HG03354 (cell line): ENCODE results near the gene KATNB1.
"Not testable (repeated sequence)": the region's sequence is repeated elsewhere in the genome, so short reads cannot be mapped to it uniquely, and the experiment has no call there.

Experiments used
- ATAC-seq: cut with Tn5 transposase; IDR thresholded peaks from one replicate; pipeline ENCODE4 v1.9.1; 2021; ENCODE audit warnings: mild to moderate bottlenecking; ENCODE audit not compliant: unreplicated experiment, poor library complexity, severe bottlenecking

KATNB1 gene

GRCh38 chr16:57699899-57700298, 35.7 kb upstream of the KATNB1 start:
- no peak for ATAC-seq

GRCh38 chr16:57700781-57701551, 34.6 kb upstream of the KATNB1 start:
- no peak for ATAC-seq

GRCh38 chr16:57701759-57702371, 33.7 kb upstream of the KATNB1 start:
- ATAC-seq = no peak

- ATAC-seq = no peak
Measured at GRCh38 chr16:57703416-57704010, 32.1 kb upstream of the KATNB1 start.

GRCh38 chr16:57704011-57704904, 31.3 kb upstream of the KATNB1 start:
- ATAC-seq = no peak

- no peak for ATAC-seq
Measured at GRCh38 chr16:57704905-57705852, 30.4 kb upstream of the KATNB1 start.

GRCh38 chr16:57706717-57707116, 28.9 kb upstream of the KATNB1 start:
- ATAC-seq = no peak

GRCh38 chr16:57707331-57707730, 28.2 kb upstream of the KATNB1 start:
- ATAC-seq = no peak

GRCh38 chr16:57708168-57708567, 27.4 kb upstream of the KATNB1 start:
- no peak for ATAC-seq

GRCh38 chr16:57709663-57710062, 25.9 kb upstream of the KATNB1 start:
- ATAC-seq = no peak

- ATAC-seq = no peak
Measured at GRCh38 chr16:57711346-57711745, 24.2 kb upstream of the KATNB1 start.

- ATAC-seq = no peak
Measured at GRCh38 chr16:57711993-57712392, 23.6 kb upstream of the KATNB1 start.

- not testable (repeated sequence) for ATAC-seq
Measured at GRCh38 chr16:57712569-57712968, 23.0 kb upstream of the KATNB1 start.

- ATAC-seq = no peak
Measured at GRCh38 chr16:57713596-57713995, 22.0 kb upstream of the KATNB1 start.

- ATAC-seq = no peak
Measured at GRCh38 chr16:57714047-57714446, 21.5 kb upstream of the KATNB1 start.

- ATAC-seq = no peak
Measured at GRCh38 chr16:57720142-57720575, 15.4 kb upstream of the KATNB1 start.

GRCh38 chr16:57721356-57722209, 14.0 kb upstream of the KATNB1 start:
- ATAC-seq = no peak

- no peak for ATAC-seq
Measured at GRCh38 chr16:57722210-57722499, 13.4 kb upstream of the KATNB1 start.
